Cardiac muscle cell (in vitro differentiated cells and primary cell): ENCODE data around the gene ZNF580. TPM values are rescaled to one million over a fixed set of nuclear protein-coding genes. Genes with fewer than 3 reads are reported as not detected.

Source experiments
- DNase-seq, 2 donors: peaks; one replicate each; pipeline versions ENCODE4 v3.0.0 to v3.0.0-alpha.2; 2010 to 2017; ENCODE audit warnings: low read depth in 1 of 2, low spot score in 1 of 2
- H3K27ac ChIP-seq: fragments of 200-600 bp; sonication (generic); 2 replicates; pipeline ENCODE4 v1.5.1; 2016
- H3K27me3 ChIP-seq: fragments of 200-600 bp; sonication (generic); 2 replicates; pipeline ENCODE4 v1.6.0; 2016; ENCODE audit warnings: control low read depth
- H3K36me3 ChIP-seq: fragments of 200-600 bp; sonication (generic); 2 replicates; pipeline ENCODE4 v1.5.1; 2016; ENCODE audit warnings: control low read depth
- H3K4me1 ChIP-seq: fragments of 200-600 bp; sonication (generic); 2 replicates; pipeline ENCODE4 v1.8.1; 2017; ENCODE audit warnings: low read depth, mild to moderate bottlenecking, mixed run types
- H3K4me3 ChIP-seq: fragments of 200-600 bp; sonication (generic); 2 replicates; pipeline ENCODE4 v1.5.1; 2016; ENCODE audit warnings: mild to moderate bottlenecking
- H3K9me3 ChIP-seq: fragments of 200-600 bp; sonication (generic); 2 replicates; pipeline ENCODE4 v1.5.1; 2017; ENCODE audit warnings: low read depth, mild to moderate bottlenecking, control low read depth
- polyA plus RNA-seq: library from polyadenylated mRNA; unstranded; fragments of >200 nt; fragmentation: Nextera tagmentation; extraction: Ambion mirVana; gene quantifications from 2 replicates; pipeline ENCODE4 v1.2.1, GENCODE V29; 2016
- total RNA-seq: library from RNA; depleted of rRNA; stranded (reverse); fragments of >200 nt; gene quantifications from 2 replicates; pipeline ENCODE4 v1.2.3, GENCODE V29; 2016
- TF ChIP-seq, protein P1 (sequence below): IDR thresholded peaks from 2 replicates; pipeline ENCODE4 v1.5.1; 2012; ENCODE audit warnings: low read depth, mild to moderate bottlenecking, low read length

The ZNF580 gene
- total and polyA plus RNA-seq, 2 experiments from 2014 or later = 78.4 to 124 TPM

DNA sequence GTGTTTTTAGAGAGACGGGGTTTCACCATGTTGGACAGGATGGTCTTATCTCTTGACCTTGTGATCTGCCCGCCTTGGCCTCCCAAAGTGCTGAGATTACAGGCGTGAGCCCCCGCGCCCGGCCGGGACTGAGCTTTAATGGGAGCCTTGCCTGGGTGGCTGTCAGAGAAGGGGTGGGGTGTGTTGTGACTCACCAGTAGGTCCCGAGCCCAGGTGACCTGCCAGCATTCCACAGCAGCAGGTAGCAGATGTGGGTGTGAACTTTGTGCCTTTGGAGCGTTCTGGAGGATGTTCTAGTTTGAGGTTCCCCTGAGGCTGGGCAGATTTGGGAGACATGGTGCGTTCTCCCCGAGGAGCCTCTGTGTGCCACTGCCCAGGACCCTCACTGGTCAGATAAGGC lies 27.2 kb downstream of the ZNF580 start:
- H3K36me3 ChIP-seq = peaks cover 47% of the 10 kb centered on the region
- TF ChIP-seq, protein P1, sequence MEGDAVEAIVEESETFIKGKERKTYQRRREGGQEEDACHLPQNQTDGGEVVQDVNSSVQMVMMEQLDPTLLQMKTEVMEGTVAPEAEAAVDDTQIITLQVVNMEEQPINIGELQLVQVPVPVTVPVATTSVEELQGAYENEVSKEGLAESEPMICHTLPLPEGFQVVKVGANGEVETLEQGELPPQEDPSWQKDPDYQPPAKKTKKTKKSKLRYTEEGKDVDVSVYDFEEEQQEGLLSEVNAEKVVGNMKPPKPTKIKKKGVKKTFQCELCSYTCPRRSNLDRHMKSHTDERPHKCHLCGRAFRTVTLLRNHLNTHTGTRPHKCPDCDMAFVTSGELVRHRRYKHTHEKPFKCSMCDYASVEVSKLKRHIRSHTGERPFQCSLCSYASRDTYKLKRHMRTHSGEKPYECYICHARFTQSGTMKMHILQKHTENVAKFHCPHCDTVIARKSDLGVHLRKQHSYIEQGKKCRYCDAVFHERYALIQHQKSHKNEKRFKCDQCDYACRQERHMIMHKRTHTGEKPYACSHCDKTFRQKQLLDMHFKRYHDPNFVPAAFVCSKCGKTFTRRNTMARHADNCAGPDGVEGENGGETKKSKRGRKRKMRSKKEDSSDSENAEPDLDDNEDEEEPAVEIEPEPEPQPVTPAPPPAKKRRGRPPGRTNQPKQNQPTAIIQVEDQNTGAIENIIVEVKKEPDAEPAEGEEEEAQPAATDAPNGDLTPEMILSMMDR = no peak

DNA sequence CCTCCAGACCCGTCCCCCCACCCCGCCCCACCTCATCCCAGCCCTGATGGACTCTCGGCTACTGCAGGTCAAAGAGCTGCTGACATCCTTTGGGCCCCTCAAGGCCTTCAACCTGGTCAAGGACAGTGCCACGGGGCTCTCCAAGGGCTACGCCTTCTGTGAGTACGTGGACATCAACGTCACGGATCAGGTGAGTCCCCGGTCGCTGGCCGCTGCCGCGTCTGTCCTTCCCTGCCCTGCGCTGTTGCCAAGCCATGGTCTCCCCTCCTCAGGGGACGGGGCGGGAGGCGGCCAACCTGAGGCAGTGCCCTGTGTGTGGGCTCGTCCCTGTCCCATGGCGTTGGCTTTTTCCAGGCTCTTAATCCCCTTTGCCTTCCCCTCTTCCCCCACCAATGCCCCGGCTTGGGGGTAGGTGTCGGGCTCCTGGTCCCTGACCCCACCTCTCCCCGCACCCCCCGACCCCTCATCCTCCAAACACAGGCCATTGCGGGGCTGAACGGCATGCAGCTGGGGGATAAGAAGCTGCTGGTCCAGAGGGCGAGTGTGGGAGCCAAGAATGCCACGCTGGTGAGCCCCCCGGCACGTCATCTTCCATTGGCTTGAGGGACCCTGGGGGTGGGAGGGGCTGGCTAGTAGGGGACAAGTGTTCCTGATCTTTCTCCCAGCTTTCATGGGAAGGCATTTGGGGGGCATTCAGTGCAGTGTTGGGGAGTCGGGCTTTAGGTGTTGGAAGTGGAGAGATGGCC lies 28.0 kb downstream of the ZNF580 start:
- Histone ChIP-seq H3K4me1 (no peaks in the 10 kb centered on the region), H3K27me3 (no peaks in the 10 kb centered on the region), H3K9me3 (no peaks in the 10 kb centered on the region), H3K27ac (no peak overlapping the region), H3K36me3 (peaks cover 42% of the 10 kb centered on the region), H3K4me3 (no peak overlapping the region)
- TF ChIP-seq, protein P1 = no peak
- no peak for DNase-seq

More for the DNA sequence above, 27.2 kb downstream of the ZNF580 start:
- no peak for DNase-seq
- no peak overlapping the region for H3K4me3 ChIP-seq
- no peaks in the 10 kb centered on the region for H3K9me3 ChIP-seq
- H3K27ac ChIP-seq = peak overlapping the region; percentile 9
- H3K27me3 ChIP-seq = no peaks in the 10 kb centered on the region
- H3K4me1 ChIP-seq = no peaks in the 10 kb centered on the region

DNA sequence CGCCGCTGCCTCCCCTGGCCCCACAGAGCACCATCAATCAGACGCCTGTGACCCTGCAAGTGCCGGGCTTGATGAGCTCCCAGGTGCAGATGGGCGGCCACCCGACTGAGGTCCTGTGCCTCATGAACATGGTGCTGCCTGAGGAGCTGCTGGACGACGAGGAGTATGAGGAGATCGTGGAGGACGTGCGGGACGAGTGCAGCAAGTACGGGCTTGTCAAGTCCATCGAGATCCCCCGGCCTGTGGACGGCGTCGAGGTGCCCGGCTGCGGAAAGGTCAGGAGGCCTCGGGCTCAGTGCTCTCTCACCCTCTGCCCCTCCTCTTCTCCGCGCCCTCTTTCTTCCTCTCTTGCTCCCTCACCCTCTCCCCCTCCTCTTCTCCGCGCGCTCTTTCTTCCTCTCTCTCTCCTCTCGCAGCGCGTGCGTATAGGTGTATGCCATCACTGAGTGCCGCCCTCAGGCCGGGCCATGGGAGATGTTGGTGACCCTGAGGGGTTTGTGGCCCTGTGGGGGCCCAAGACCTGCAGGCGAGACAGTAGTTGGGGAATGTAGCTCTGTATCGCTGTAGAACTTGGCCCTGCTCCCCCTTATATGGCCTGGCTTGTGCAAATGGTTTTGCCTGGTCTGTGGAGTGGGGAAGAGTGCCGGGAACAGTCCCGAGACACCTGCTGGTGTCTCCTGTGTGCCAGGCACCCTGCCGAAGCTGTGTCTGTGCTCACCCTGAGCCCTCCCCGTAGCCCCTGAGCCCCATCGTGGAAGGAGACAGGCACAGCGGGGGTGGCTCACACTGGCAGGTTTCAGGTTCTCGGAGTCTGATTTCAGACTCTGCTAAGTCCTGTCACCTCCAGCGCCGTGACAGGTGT lies 28.8 kb downstream of the ZNF580 start:
- Histone ChIP-seq H3K27me3 (no peaks in the 10 kb centered on the region), H3K27ac (no peak overlapping the region), H3K36me3 (peaks cover 37% of the 10 kb centered on the region), H3K9me3 (no peaks in the 10 kb centered on the region), H3K4me3 (no peak overlapping the region), H3K4me1 (peaks cover 3% of the 10 kb centered on the region)
- no peak for DNase-seq
- TF ChIP-seq, protein P1 = no peak

DNA sequence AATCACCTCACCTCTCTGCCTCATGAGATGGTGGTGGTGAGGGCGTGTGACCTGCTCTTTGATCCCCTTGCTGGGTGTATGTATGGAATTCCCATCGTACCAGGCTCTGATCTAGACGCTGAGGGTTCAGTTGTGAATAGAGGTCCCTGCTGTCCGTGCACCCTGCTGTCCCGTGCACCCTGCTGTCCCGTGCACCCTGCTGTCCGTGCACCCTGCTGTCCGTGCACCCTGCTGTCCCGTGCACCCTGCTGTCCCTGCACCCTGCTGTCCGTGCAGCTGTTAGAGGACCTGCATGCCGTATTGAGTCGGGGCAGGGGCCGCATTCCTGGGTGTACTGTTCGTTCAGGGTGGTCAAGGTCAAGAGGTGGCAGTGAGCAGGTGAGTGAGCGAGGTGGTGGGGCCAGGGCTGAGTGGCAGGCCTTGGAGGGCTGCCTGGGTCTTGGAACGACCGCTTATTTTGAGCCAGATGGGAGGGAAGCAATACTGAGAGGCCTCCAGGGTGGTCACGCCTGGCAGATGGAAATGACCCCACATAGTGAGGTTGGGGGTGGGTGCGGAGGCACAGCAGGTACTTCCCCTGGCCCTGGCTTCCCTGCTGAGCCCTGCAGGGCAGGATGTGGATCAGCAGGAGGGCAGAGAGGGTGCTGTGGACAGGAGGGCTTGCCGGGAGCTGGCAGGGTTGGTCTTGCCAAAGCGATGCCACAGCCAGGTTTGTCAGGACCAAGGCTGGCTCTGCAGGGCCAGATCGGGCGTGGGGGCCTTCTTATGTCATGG lies 29.7 kb downstream of the ZNF580 start:
- no peak overlapping the region for H3K4me3 ChIP-seq
- H3K9me3 ChIP-seq = no peaks in the 10 kb centered on the region
- DNase-seq = peak in 1 of 2 donors; percentile 20
- TF ChIP-seq, protein P1 = no peak
- H3K4me1 ChIP-seq = peaks cover 3% of the 10 kb centered on the region
- H3K27me3 ChIP-seq = no peaks in the 10 kb centered on the region
- peak overlapping the region; percentile 46 for H3K27ac ChIP-seq
- peaks cover 37% of the 10 kb centered on the region for H3K36me3 ChIP-seq

DNA sequence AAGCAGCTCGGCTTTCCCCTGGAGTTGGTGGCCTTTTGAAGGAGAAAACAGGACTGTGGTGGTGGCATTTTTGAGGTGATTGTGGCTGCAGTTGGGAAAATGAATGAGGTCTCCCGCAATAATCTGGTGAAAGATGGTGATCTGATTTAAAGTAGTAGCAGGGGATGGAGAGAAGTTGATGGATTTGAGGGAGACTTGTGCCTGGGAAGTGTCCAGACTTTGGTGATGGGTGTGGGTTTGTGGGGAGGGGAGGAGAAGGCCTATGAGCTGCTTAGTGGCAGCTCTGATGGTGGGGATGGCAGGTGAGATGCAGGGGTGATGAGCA lies 30.2 kb downstream of the ZNF580 start:
- Histone ChIP-seq H3K27ac (peak overlapping the region; percentile 46), H3K4me1 (peaks cover 6% of the 10 kb centered on the region), H3K9me3 (no peaks in the 10 kb centered on the region), H3K27me3 (no peaks in the 10 kb centered on the region), H3K36me3 (peaks cover 34% of the 10 kb centered on the region), H3K4me3 (no peak overlapping the region)
- no peak for DNase-seq
- TF ChIP-seq, protein P1 = no peak
